NCI-H146 treated with DMSO at 0.1 percent for 48 hours (cell line): ENCODE results near the gene INPP5J.
A peak's percentile ranks its signal among the peaks of the same experiment; 100 is the strongest.
"Not testable (repeated sequence)": the region's sequence is repeated elsewhere in the genome, so short reads cannot be mapped to it uniquely, and the experiment has no call there.

Experiments used
- DNase-seq: peaks from one replicate; lab custom pipeline; 2025; ENCODE audit not compliant: unreplicated experiment; lab: John Stamatoyannopoulos, UW

The INPP5J gene

DNA sequence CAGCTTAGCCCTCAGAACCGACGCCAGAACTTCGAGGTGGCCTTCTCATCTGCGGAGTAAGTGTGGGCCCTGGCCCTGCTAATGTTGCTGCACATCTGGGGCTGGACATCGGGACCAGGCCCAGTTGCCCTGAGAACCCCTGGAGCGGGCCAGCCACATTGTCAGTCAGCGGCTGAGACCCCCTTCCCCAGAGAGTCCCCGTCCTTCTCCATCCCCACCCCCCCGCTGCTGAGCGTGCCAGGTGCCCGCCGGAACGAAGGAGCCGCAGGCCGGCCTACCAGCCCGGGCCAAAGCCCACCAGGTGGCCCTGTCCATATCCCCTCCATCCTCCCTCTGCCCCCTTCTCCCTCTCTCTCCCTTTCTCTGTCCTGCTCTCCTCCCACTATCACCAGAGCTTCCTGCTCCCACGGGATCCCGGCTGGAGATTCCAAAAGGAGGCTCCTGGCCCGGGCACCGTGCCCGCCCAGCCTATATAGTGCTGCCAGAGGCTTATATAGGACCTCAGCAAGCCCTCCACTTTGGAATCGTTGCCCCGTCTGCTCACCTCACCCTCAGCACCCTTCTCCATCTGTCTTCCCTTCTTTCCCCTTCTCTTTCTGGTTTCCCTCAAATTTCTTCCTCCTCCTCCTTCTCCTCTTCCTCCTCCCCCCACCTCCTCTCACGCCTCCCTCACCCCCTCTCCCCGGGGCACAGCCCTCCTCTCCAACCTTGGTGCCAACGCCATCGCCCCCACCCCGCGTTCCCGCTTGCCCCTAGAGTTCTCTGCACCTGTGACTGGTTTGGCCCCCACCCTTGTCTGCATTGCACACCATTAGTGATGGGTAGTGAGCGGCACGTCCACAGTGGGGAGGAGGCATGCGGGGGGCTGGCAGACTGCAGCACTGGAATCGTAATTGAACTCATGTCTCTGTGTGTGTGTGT lies 22.7 kb upstream of the INPP5J start:
- DNase-seq = no peak

DNA sequence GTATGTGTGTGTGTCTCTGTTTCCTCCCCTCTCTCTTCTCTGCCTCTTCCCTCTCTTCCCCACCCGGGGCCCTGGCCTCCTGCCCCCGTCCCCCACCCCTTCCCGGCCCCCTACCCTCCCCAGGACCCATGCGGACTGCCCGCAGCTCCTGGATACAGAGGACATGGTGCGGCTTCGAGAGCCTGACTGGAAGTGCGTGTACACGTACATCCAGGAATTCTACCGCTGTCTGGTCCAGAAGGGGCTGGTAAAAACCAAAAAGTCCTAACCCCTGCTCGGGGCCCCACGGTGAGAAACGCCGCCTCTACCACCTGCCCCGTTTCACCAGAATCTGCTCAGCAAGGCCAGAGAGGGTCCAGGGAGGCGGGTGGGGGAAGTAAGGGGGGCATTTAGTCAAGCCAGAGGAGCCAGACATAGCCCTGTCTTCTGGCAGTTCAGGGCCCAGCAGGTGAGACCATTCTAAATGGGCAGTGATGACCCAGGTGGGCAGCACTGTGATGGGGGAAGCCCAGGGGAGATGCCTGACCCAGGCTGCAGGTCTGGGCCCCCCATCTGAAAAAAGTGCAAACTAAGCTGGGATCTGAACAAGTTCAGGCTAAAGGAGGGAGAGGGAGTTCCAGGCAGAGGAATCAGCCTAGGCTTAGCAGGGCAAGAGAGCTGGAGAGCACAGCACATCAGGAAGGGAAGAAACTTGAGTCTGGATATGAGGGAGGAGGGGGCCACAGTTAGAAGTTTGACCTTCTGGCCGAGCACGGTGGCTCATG lies 21.8 kb upstream of the INPP5J start:
- no peak for DNase-seq

DNA sequence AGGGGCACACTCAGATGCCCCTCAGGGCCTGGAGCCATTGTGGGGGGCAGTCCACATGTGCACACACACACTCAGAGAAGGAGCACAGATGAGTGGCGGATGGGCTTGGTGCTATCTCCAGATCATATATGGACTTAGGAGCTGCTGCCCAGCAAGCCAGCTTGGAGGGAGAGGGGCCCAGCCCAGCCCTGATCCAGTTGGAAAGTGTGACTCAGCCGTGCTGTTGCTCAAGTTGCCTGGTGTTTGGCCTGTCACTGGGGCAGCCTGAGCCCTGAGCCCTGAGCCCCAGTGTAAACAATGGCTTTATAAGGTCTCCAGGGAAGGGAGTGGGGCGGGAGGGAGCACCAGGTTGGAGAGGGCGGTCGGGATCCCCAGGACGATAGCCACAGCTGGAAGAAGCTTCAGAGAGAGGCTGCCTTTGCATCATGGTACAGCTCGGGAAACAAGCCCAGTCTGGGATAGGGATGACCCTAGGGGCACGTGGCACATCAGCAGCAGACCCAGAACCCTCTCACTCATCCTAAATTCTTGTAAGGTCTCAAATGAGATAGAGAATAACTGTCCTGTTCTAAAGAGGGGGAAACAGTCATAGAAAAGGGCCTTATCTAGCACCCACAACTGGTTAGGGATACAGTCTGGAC lies 20.2 kb upstream of the INPP5J start:
- no peak for DNase-seq

DNA sequence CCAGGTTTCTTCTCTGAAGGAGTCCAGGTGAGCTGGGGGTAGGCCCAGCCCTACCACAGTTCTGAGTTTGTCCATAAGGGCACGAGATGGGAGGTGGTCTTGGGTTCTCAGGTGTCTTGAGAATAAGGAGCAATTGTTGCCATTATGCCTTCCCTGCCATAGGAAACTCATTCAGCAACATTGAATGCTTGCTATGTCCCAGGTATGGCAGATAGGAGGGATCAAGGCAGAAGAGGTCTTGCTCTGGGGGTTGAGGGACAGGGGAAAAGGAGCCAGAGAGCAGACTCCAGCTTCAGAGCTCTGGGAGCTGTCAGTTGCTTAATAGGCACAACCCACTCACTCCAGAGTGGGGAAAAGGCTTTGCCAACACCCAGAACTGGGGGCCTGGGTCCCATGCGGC lies 19.7 kb upstream of the INPP5J start:
- no peak for DNase-seq

DNA sequence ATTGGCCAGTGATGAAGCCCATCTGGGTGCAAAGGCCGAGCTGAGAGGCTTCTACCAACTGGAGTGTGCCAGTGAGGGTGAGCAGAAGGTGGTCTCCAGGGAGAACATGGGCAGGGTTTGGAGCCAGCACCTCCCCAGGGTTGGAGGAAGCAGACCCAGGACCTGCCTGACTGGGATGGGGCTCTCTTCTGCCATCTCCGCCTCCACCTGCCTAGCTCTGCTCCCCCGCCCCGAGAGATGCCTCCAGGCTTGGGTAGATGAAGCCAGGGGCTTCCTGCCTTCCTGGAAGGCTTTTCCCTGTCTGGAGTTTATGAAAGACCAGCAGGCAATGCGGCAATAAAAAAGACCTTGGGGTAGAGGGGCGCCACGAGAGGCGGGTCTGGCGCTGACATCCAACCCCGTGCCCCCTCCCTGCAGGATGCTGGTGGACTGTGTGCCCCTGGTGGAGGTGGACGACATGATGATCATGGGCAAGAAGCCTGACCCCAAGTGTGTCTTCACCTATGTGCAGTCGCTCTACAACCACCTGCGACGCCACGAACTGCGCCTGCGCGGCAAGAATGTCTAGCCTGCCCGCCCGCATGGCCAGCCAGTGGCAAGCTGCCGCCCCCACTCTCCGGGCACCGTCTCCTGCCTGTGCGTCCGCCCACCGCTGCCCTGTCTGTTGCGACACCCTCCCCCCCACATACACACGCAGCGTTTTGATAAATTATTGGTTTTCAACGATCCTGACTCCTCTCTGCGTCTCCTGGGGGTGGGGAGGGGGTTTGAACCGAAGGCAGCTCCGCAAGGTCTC lies 18.7 kb upstream of the INPP5J start:
- DNase-seq = no peak

DNA sequence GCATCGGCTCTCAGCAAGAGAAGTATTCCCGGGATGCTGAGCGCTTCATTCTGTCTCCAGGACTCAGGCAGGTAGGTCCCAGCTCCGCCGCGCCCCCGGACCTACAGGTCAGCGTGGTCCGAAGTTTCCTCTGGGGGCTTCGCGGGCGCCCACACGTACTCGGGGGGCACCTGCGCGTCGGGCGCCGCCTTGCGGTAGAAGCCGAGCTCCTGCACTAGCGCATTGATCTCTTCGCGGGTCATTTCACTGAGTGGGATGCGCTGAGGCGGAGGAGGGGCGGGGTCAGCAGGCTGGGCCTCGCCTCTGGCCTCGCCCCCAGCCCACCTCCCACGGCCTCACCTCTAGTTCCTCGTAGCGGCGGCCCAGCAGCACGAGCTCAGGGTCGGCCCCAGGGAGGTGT lies 17.9 kb upstream of the INPP5J start:
- no peak for DNase-seq

DNA sequence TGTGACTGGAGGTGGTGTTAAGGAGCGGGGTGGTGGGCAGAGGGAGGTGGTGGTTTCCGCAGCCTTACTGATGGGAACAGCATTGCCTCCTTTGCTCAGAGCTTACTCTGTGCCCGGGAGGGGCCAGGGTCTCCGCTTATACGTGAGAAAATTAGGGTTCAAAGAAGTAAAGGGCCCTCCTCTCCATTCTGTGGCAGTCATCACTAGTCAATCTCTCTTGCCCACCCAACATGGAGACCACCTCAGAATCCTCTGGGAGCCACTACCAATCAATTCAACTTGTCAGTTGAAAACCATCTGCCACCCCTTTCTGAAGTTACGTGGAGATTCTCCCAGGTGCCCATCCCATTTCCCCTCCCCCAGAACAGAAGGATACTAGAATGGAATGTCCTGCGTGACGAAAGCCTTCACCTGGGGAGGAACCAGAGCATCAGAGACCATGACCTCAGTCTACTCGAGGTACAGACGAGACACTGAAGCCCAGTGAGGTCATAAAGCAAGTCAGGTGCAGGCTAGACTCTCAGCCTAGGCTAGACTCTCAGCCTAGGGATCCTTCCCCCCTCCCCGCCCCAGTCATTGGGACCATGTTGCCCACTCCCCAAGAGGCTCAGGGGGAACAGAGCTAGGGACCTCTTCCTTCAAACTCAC lies 17.4 kb upstream of the INPP5J start:
- DNase-seq = no peak

DNA sequence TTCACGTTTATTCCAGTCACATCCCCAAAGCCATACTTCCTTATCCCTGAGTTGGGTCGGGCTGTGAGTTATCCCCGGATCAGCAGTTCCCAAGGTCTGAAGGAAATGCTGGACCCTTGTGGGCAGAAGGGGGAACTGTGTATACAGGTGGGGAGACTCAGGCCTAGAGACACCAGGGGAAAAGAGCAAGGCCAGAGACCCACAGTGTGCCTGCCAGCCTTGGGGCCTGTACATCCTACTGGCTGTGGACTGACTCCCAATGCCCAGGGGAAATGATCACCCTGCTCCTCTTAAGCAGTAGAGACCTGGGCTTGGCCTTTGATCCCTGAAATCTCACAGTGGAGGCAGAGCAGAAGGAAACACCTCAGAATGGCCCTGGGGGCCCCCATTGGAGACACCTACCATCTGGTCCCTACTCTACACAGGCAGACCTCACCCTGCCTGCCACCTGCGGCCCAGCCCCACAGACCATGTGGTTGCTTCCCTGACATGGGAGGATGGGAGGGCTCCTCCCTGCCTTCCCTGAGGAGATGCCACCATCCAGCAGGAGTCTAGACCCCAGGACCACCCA lies 16.7 kb upstream of the INPP5J start:
- no peak for DNase-seq

DNA sequence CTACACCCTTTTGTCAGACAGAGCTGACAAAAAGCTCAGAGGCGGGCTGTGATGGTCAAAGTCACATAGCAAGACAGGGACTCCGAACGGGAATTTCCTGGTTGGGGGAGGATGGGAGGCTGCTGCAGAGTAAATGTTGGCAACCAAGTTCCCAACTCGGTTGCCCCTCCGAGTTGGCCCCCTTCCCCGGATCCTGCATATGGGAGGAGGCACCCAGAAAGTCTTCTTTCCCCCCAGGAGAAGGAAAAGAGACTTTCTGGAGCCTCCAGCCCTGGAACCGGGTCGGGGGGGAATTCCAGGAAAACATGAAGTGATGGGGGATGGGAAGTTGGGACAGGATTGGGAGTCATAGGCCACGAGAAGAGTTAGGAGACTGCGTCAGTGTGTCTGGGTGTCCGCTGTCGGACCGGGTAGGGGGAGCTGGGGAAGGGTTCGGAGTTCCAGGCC lies 16.0 kb upstream of the INPP5J start:
- no peak for DNase-seq

DNA sequence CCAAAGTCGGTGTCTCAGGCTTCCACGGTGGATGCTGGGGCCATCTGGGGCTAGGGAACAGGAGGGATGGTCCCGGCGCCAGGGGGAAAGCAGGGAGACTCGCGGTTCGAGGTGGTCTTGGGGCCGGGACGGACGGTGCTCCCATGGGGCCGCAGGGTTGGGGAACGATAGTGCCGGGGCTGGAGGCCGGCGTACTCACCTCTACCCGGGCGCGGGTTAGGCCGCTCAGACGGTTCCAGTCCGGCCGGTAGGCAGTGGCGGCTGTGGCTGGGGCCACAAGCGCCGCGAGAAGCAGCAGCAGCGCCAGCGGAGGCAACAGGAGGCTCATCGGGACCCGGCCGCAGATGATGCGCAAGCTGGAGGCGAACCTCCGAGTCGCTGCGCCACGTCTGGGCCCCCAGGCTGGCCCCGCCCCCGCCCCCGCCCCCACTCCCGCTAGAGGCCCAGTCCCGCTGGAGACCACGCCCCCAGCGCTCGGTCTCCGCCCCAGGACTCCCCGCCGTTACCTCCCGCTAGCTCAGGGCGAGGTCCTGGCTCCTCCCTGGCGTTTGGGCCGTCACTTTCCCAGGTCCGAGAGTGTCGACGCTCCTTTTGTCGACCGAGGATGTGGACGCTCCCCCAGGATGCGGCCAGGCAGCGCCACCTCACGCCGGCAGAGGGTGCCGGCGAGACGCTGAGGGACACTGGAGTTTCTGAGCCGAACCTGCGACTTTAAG lies 15.4 kb upstream of the INPP5J start, which contains the start of gene SELENOM:
Gene SELENOM, minus strand, starts transcription at position 391 of the 716 bp plus-strand sequence. Its CDS starts 63 bp downstream, at position 328.
- DNase-seq = peak; percentile 87

DNA sequence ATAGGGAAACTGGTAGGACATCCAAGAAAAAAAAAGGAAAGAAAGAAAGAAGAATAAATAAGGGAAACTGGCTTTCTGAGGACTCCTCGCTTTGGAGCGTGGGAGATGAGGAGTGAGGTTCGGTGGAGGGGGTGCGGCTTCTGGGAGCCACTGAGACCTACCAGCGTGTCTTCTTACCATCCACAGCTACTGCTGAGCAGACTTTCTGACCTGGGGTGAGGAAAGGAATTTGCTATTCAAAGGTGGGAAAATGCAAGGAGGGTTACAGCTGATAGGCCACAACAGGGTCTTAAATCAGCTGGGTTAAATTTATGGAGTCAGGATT lies 14.9 kb upstream of the INPP5J start:
- no peak for DNase-seq

DNA sequence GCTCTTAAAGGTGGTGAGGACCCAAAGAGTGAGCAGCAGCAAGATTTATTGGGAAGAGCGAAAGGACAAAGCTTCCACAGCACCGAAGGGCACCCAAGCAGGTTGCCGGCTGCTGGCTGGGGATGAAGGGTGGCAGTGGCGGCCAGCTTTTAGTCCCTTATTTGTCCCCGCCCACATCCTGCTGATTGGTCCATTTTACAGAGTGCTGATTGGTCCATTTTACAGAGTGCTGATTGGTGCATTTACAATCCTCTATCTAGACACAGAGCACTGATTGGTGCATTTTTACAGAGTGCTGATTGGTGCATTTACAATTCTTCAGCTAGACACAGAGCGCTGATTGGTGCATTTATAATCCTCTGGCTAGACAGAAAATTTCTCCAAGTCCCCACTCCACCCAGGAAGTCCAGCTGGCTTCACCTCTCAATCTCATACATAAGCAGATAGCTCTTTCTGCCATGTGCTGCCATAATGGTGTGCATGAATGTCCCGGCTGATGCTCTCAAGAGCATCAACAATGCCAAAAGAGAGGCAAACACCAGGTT lies 10.1 kb upstream of the INPP5J start:
- DNase-seq = not testable (repeated sequence)

DNA sequence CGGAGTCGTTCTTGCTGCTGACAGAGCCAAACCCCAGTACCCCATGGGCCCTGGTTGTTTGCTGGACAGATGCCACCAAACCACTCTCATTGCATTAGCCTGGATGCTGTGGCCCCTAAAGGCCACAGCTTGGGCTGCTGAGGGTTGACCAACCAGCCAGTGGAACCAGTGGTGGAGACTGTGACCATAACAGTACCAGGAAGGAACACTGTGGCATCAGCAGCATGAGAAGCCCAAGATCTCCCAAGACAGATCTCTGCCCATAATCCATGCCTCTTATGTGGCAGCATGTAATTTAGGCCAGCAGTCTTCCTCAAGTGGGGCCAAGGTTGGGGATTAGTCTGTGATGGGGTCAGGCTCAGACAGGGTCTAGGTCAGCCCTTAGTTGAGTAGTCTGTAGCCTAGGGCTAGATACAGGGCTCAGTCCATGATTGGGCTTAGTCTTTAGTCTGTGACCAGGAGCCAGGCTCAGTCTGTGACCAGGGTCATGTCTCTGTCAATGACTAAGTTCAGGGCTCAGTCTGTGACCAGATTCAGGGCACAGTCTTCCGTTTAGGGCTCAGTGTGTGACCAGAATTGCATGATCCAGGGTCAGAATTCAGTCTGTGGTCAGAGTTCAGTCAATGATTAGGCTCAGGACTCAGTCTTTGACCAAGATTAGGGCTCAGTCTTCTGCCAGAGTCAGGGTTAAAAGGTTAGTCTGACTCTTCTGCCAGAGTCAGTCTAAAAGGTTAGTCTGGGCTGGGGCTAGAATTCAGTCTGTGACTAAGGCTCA lies 4.5 kb upstream of the INPP5J start:
- no peak for DNase-seq

DNA sequence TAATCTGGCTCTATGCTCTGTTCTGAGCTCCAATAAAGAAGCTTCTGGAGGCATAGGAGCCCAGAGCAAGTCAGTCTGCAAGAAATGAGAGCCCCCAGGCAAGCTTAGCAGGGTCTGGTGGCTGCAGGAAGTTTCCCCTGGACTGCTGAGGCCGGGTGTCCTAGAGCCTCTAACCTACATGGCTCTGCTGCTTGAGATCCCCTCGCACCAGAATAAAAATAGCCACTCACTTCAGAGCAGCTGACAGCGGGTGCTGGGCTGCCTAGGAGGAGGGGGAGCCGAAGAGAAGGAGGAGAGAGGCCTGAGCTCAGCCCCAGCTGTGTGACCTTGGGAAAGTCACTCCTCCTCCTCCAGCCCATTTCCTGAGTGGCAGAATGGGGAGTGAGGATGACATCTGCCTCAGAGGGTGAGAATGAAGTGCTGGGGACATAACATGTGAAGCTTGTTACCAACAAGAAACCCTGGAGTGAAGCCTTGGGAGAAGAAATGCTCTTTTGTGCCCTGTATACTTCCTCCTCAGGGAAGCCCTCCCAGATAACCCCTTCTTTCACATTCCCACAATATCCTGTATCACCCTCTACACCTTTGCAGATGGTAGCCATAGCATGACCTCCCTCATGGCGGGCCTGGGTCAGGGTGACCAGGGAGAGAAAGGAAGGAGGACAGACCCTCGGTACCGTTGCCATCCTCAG lies 3.6 kb upstream of the INPP5J start:
- no peak for DNase-seq

DNA sequence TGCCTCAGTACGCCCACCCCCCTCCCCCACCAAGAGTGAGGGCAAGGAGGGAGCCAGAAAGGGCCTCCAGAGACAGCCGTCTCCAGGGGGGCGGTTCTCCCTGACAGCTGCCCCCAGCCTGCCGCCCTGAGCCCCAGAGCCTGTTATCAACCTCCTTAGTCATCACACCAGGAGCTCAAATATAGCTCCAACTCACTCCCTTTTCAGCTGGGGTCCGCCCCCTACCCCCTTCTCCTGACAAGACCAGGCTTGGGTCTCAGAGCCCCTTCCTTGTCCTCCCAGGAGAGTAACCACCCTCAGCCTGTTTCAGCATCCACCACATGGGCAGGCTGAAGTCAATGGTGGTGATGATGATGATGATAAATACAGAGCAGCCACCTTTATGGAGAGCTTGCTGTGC lies 2.5 kb upstream of the INPP5J start:
- DNase-seq = no peak

DNA sequence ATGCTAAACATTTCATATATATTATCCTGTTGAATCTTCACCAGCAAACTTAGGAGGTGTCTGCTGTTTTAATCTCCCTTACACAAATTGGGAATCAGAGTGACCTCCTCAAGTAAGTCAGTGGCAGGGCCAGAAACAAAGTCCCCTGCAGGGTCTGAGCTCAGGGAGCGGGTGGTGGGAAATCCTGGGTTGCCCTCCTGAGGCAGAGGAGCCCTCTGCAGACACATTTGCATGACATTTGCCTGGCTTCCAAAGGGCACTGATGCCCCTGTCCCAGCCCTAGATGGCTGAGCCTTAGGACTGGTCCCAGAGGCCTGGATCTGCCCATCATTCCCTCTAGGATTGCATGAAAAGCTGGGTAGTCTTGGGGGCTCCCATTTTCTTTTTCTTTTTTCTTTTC lies 2.1 kb upstream of the INPP5J start:
- DNase-seq = no peak

DNA sequence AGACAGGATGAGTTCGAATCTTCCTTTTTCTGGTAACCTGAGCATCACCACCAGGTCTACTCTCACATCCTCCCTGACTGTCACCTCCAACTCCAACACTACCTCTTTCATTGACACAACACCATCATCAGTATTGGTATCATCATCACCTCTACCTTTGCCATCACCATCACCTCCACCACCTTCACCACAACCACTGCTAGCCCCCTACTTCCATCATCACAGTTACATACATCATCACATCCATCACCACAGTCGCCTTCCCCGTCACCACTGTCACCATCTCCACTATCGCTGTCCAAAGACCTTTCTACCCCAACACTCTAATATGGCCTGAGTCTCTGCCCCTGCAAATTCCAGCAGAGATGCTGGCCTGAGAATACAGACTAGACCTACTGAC lies 1.4 kb upstream of the INPP5J start:
- DNase-seq = no peak

DNA sequence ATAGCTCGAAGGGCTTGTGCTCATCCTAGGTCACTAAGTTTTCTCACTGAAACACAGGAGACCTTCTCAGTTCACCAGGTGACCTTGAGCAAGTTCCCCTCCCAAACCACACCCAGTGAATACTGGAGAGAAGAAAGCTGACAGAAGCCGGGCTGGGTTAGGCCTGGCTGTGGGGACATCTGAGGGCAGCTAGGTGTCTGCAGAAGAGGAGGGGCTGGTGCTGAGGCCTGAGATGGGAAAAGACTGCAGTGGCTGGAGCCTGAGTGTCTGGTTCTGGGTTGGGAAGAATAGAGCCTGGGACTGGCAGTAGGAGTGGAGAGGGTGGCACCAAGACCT lies 602 bp upstream of the INPP5J start:
- DNase-seq = no peak
